WTC11 (cell line): Measurements from ENCODE around the gene RCBTB2.

ENCODE experiments used
- EMX1 ChIP-seq: fragments of 250-450 bp; sonication (Bioruptor Pico); IDR thresholded peaks from 2 replicates; pipeline ENCODE4 v1.8.0; 2021; ENCODE audit warnings: mild to moderate bottlenecking
- JUN ChIP-seq: sonication (generic); formaldehyde crosslinking; IDR thresholded peaks from 2 replicates; pipeline ENCODE4 v1.8.0; 2023; ENCODE audit warnings: mild to moderate bottlenecking, missing genetic modification reagents
- NR2C2 ChIP-seq: sonication (generic); formaldehyde crosslinking; IDR thresholded peaks from 2 replicates; pipeline ENCODE4 v1.8.0; 2022; ENCODE audit warnings: mild to moderate bottlenecking, missing genetic modification reagents
- TF ChIP-seq, protein P1 (sequence below): sonication (generic); formaldehyde crosslinking; IDR thresholded peaks from 2 replicates; pipeline ENCODE4 v1.8.1; 2023; ENCODE audit warnings: mild to moderate bottlenecking, moderate library complexity, missing genetic modification reagents

DNA sequence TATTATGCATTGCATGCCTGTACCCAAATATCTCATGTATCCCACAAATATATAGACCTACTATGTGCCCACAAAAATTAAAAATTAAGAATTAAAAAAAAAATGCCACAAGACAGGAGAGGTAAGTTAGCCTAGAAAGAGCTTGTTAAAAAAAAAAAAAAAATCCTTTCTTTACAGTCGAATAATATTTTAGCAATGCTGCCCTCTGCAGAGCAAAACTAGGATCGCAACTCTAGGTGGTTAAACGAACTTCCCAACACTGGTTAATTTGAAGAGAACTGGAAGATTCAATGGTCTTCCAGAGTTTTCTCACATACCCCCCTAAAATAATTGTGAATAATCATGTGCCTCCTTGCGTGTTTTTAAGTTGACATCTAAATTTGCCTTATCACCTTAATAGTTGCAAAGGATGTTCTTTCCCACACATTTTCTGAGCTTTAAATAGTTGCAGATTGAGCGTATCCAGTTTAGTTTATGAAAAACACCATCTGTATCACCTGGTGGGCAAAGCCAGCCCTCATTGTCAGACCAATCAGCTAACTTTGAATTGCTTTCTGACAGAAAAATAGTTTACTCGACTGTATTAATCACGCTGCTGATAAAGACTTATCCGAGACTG is 47.4 kb upstream of the RCBTB2 start:
- TF ChIP-seq, protein P1, sequence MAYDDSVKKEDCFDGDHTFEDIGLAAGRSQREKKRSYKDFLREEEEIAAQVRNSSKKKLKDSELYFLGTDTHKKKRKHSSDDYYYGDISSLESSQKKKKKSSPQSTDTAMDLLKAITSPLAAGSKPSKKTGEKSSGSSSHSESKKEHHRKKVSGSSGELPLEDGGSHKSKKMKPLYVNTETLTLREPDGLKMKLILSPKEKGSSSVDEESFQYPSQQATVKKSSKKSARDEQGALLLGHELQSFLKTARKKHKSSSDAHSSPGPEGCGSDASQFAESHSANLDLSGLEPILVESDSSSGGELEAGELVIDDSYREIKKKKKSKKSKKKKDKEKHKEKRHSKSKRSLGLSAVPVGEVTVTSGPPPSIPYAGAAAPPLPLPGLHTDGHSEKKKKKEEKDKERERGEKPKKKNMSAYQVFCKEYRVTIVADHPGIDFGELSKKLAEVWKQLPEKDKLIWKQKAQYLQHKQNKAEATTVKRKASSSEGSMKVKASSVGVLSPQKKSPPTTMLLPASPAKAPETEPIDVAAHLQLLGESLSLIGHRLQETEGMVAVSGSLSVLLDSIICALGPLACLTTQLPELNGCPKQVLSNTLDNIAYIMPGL = no peak
- TF ChIP-seq JUN (CRISPR knock-in tag) (no peak), NR2C2 (CRISPR knock-in tag) (no peak), EMX1 (no peak)
